Muscle of arm (tissue), 12 donors: ENCODE measurements around the gene MYH7B. TPM values are rescaled to one million over a fixed set of nuclear protein-coding genes. Genes with fewer than 3 reads are reported as not detected.

Experiments used
- DNase-seq: peaks from one replicate; pipeline ENCODE4 v3.0.0-alpha.2; 2013
- polyA plus RNA-seq, 12 donors: library from polyadenylated mRNA; unstranded; fragments of 120-200 nt; gene quantifications; one replicate each; pipeline ENCODE4 v1.2.1, GENCODE V29; 2013; ENCODE audit not compliant: insufficient read length in 12 of 12

The MYH7B gene
- polyA plus RNA-seq, 12 donors = 56.9 to 480 (median 92.0) TPM

- no peak for DNase-seq
Measured at GRCh38 chr20:34942301-34942700, 13.4 kb upstream of the MYH7B start.

- DNase-seq = no peak
Measured at GRCh38 chr20:34943808-34944567, 11.7 kb upstream of the MYH7B start.

DNA sequence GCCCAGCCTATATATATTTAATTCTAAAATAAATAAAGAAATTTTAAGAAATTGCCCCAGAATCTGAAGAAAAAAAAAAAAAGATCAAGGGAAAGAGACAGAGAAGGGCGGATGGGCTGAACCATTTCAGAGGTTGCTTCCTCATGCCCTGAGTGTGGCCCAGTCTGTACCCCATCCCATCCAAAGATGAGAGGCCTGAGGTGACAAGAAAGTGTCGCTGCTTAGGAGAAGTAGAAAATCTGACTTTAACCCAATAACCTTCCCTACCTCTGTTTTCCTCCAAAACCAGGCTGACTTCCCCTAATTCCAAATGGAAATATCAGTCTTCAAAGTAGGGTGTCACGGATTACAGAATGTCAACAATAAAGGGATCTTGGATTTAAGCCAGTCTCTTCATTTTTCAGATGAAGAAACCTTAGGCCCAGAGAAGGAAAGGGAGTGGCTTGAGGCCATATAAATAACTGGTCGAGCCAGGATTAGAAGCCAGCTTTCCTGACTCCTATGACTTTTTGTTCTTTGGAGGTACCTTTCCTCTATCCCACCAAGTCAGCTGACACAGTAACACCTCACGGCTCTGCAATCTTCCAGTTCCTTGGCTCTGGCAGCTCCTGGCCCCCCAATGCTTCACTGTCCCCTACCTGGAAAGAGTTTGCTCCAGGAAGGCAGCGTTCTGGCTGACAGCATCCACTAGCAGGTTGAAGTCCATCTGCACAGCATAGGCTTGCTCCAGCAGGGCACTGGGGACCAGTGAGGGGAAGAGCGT, 10.2 kb upstream of the MYH7B start:
- DNase-seq = no peak

DNA sequence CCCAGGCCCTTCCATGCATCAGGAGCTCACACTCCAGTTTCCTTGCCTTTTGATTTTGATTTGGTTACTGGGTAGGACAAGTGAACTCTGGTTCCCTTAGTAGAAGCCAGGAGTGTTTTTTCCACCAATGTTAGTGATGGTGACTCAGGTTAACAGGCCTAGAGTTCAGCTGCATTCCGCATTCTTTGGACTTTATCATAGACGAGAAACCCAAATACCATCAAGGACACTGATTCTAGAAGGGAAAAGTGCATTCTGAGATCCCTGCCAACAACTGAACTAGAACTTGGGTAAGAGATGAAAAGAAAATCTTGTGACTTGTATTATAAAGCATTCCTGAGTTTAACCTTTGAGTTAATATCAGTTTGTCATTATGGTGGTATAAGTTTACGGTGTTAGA, 9.0 kb upstream of the MYH7B start:
- no peak for DNase-seq

GRCh38 chr20:34947336-34947735, 8.3 kb upstream of the MYH7B start:
- no peak for DNase-seq

- DNase-seq = no peak
Measured at GRCh38 chr20:34948030-34948429, 7.6 kb upstream of the MYH7B start.

DNA sequence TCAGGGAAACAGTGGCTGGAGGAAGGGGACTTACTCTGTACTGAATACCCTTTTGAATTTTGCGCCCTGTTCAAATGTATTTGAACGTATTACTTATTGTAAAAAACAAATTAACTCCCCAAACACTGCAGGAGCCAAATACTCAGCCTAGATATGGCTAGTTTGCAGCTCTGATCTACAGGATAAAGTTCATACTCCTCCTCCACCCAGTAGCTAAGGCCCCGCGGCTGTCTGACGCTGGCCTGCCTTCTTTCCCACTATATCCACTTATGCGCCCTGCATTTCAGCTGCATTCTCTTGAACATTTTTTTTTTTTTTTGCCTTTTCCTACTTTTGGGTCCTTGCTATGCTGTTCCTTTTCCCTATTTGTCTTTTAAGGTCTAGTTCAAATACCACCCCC, 6.5 kb upstream of the MYH7B start:
- DNase-seq = no peak

DNA sequence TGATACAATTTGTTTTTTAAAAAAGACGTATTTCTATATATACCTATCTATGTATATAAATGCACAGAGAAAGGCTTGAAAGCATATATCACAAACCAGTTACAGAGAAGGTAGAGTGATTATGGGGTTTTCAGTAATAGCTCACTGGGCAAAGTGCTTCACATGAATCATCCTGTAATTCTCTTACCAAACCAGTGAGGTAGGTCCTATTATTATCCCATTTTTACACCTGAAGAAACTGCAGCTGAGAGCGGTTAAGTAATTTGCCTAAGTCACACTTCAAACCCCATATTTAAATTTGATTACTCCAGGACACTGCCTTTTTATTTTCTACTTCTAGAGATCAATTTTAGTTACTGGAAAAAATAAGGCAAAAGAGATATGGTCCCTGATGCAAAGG, 4.4 kb upstream of the MYH7B start:
- no peak for DNase-seq

DNA sequence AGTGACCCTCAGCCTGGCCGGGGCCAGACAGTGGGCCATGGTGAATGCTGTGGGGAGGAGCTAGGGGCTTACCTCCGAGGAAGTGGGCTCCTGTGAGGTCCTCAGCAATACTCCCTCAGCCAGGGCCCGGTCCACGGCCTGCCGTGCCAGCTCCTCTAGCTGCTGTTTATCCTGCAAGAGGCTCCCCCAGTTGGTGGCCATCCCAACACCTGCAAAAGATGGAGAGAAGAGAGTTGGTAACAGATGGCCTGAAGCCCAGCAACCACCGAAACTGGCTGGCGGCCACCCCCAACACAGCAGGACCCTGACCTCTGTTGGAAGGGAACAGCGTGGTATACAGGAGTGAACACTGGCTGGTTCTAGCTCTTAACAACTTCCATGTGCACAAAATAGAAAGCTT, 4.0 kb upstream of the MYH7B start:
- no peak for DNase-seq

DNA sequence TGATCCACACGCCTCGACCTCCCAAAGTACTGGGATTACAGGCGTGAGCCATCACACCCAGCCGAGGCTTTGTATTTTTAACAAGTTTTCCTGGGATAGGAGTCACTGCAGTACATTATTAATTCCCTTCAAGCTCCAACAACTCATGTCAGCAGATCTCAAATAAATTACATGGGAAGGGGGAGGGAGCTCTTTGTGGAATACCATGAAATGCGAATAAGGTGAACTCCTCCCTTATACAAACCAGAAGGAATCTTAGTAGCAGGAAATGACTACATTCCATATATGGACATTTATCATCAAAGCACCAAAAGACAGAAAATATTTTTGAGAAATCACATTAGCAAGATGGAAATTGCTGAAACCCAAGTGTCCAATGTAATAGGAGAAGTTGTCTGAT, 3.0 kb upstream of the MYH7B start:
- DNase-seq = no peak

DNA sequence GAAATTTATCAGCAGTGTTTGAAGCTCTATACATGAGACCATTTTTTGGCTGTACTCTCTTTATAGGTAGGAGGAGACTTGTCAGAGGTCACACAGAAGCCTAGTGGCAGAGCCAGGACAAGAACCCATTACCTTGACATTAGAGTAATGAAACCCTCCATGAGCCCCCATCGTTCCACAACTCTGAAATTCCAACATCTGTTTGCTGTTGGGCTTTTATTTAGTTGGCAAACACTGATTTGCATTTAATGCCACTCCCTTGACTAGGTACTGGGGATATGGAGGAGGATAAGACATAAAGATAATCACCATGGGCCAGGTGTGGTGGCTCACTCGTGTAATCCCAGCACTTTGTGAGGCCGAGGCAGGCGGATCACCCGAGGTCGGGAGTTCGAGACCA, 1.7 kb upstream of the MYH7B start:
- no peak for DNase-seq

DNA sequence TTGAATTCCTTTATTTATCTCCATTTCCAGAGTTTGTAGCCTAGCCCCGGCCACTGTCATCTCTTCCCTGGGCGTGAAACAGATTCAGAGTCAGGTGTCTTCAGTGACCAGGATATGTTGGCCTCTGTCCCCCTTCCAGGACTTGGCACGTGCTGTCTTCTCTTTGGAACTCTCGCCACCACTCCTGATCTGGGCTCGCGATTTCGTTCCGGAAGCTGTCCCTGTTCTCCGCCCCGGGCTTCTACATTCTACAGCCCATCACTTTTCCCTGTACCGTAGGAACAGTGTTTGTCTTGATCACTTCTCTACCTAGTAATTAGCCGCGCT, 801 bp upstream of the MYH7B start:
- no peak for DNase-seq

DNA sequence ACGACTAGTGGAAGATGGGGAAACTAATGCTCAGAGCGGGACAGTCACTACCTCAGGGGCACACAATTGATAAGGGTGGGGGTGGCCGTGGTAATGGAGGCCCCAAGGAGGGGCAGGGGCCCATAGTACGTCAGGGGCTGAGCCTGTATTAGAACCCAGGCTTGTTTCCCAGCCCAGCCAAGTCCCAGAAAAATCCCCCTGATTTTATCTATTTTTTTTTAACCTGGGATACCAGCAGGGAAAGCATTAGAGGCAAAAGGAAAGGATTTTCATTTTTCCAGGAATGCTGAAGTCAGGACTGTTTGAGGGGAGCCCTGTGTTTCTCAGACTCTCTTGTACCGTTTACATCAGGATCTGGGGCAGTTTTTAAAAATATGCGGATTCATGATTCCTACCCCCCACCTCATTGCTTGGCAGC, 382 bp downstream of the MYH7B start:
- no peak for DNase-seq

- no peak for DNase-seq
Measured at GRCh38 chr20:34956751-34957472, 1.2 kb downstream of the MYH7B start.

DNA sequence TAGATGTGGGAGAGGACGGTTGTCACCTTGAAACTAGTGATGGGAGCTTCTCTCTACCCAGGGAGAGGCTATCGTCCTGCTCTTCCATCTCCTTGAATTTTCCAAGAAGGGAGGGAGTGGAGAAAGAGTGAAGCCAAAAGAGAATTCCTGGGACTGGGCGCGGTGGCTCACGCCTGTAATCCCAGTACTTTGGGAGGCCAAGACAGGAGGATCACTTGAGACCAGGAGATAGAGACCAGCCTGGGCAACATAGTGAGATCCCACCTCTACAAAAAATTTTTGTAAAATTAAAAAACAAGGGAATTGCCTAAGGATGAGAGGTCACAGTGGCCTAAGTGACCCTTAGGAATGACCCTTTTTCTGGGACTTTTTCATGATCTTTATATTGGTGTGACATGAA, 8.8 kb downstream of the MYH7B start:
- no peak for DNase-seq

DNA sequence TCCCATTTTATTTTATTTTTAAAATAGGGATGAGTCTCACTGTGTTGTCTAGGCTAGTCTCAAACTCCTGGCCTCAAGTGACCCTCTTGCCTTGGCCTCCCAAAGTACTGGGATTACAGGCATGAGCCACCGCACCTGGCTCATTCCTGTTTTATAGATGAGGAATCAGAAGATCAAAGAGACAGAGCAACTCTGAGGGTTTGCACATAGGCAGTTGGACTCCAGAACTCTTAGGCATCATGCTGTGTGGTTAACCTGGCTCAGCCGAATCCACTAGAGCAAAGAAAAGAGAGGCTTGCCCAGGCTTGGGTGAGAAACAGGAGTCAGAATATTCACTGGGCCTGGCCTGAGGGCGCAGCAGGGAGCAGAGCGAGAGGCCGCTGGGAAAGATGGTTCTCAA, 9.4 kb downstream of the MYH7B start:
- no peak for DNase-seq

- no peak for DNase-seq
Measured at GRCh38 chr20:34967421-34967820, 11.8 kb downstream of the MYH7B start.

DNA sequence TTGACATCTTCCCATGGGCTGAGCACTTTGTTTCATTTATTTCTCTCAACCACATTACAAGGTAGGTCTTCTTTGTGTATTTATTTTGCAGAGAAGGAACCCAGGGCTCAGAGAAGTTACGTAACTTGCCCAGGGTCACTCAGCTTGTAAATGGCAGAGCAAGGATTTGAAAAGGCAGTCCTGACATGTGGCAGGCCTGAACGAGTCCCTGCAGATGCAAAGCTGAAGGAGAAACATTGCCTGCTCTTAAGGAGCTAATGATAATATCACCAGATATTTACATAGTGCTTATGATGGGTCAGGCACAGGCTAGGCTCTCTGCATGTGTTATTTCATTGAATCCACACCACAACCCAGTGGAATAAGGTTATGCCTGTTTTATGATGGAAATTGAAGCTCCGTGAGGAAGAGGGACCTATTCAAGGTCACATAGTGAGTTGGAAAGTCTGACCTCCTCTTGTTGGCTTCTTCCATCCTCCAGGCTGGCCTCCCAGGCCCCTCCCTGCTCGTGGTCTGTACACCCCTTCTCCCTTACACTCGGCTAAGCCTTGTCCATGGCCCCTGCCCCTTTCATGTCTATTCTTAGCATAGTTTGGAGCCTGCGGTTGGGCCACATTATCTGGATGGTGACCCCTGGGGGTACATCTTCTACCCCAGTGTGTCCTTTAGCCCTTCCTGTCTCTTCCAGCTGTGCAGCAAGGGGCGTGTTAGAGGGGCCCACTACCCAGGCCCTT, 12.5 kb downstream of the MYH7B start:
- DNase-seq = no peak

GRCh38 chr20:34970193-34970840, 14.6 kb downstream of the MYH7B start:
- DNase-seq = no peak

GRCh38 chr20:34970846-34971560, 15.3 kb downstream of the MYH7B start:
- no peak for DNase-seq
